Dermis microvascular lymphatic vessel endothelial cell (primary cell): ENCODE results near the gene CBLN4. TPM values are rescaled to one million over a fixed set of nuclear protein-coding genes. Genes with fewer than 3 reads are reported as not detected.
A peak's percentile ranks its signal among the peaks of the same experiment; 100 is the strongest.

Experiments
- DNase-seq, 2 donors: peaks; one replicate each; pipeline versions ENCODE4 v3.0.0 to v3.0.0-alpha.2; 2010; ENCODE audit warnings: low read depth in 2 of 2
- total RNA-seq: library from RNA; depleted of rRNA; stranded (reverse); fragments of >200 nt; gene quantifications from 2 replicates; pipeline ENCODE4 v1.2.1, GENCODE V29; 2014

The CBLN4 gene
- total RNA-seq: not detected in 2 replicates

DNA sequence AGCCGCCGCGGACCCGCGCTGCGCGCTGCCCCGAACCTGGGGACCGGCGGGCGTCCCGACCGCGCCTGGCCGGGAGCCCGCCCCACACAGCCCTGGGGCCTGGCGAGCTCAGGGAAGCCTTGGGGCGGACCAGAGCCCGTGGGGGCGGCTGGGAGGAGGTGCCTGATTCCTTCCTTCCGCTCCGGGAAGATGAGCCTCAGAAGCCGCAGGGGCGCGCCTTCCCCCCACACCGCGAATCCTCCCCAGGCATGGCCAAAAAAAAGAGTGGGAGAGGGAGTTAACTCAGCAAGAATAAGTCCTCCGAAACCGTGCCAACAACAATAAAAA, at the start of gene CBLN4:
CBLN4 (minus strand) TSS at position 131 of the 327 bp plus-strand sequence. CDS start 1,348 bp downstream, outside the sequence.
- no peak for DNase-seq

DNA sequence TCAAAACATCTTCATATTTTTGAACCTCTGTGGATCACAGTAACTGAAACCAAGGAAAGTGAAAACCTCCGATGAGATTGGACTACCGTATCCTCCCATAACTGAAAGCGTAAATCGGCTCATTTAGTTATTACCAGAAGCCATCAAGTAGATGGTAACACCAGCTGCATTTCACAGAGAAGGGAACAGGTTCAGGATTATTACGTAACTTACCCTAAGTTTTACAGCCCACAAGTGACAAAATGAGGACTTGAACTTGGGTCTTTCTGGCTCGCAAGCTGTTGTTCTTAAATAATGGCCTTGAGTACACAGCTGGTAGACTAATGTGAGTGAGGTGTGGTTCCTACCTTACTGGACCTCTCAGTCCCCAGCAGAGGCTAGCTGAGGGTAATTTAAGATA, 37.9 kb upstream of the CBLN4 start:
- DNase-seq: no peak

DNA sequence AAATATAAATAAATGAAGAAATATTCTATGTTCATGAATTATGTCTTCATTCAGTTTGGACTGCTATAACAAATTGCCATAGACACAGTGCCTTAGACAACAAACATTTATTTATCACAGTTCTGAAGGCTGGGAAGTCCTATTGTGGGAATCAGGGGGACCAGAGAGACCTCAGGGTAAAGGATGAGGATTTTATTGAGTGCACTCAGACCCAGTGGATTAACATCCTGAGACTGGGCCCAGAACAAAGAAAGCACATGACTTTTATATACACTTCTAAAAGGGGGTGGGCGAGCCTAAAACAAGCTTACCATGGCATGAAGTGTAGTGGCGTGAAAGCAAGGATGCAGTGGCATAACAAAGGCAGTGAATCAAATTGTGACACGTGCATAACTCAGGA, 26.9 kb upstream of the CBLN4 start:
- DNase-seq: peak in 1 of 2 donors; percentile 3

DNA sequence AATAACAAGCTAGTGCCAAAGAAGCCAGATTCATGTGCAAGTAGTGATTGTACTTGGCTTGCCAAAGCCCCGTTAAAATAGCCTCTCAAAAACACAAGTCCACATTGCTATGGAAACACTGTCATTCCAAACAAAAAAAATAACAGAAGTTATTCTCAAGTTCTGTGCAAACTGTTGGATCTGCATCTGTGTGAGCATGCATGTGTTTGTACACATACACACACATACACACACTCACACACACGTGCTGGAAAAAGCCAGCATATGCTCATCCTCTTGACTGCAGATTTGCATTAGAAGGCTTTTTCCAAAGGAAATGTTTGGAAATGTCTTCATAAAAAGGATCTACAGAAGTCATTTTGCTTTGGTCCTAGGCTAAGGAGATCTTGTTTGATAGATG, 13.4 kb upstream of the CBLN4 start:
- no peak for DNase-seq

DNA sequence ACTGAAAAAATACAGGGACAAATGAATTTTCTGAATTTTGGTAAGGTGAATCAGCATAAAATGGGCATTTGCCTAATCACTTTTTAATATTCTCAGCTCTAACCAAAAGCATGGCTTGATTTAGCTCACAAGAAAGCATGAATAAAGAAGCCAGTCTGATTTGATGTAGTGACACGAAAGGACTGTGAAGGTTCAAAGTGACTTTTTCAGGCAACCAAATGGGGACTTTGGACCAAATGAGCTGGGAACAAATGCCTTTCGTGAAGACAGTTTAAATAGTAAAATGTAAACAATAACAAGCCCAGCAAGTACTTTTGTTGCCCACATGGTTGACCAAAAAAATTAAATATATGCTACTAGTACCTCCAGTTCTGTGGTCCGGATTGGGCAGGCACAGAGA, 12.9 kb upstream of the CBLN4 start:
- no peak for DNase-seq

DNA sequence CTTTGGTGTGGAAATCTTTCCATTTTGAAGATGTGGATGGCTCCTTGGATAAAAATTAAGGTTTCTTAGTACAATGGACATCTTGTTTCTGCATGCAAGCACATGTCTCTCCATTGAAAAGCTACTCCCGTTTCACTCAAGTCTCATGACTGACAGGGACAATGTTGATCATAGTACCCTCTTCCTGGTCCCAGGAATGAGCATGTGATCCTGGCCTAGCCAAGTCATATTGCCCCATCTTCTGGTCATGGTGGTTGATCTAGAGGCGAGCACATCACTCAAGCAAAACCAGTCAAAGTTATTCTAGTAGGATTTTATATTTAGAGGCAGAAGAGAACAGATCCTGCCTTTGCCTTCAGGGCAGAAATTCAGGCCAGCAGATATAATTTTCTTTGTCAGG, 12.2 kb upstream of the CBLN4 start:
- DNase-seq: no peak

DNA sequence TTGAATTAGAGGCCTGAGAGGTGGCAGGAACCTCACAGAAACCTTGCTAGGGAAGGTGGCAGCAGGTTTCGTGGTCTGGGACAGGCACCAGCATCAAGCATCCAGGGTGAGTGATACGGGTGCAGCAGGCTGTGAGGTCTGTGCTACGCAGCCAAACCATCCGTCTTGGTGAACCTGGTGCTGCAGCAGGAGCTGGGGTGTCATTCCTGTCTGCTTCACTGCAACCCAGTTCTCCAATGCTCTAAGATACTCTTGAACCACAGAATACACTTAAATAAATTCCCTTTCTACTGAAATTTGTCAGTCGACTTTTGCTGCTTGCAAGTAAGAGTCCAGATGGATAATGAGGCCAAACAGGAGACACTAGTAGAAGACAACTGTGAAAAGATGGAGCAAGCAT, 9.7 kb upstream of the CBLN4 start:
- no peak for DNase-seq

DNA sequence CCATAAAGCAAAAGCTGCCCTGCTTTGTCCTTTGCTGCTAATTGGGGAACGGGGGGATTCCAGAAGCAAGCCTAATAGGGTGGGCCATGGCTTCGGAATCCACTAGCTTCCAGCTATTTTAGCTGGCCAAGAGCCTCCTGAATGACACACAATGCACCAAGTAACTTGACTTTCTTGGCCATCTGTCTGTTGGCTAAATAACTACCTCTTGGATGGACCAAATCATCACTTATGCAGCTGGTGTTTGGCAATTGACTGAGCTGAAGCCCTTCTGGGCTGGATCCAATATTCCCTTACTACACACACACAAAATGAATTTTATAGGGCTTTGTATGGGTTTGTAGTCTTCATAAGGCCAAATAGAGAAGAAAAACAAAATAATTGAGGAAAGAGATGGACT, 8.8 kb upstream of the CBLN4 start:
- no peak for DNase-seq

DNA sequence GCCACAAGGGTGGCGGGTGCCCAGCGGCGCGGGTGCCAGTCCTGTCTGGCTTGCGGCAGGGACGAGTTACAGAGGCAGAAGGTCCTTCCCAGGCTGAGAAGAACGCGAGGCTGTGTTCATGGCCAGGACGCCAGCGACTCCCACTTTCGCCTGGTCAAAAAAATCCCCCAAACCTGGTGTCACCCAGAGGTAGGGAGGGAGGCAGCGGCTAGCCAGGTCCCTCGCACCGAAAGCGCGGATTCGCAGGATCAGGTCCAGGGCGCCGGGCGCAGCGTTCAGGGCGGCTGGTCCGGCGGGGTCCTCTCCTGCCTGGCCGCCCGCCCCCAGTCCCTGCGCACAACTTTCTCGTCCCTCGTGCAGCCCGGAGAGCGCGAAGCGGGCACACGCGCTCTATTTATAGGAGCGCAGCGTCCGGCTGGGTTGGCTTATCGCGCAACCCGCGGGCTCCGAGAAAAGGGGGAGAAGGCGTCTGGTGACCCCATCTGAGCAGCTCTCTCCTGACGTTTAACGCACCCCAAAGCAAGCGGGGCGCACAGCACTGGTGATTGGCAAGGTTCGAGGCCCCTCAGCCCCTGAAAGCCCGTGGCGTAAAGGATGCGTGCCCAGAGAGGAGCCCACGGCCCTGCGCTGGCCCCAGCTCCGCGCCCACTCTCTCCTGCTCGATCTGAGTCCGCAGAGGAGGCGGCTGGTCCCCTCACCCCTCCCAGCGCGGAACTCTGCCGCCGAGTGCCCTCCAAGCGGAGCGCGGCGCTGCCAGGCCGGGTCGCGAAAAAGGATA, 519 bp downstream of the CBLN4 start:
- no peak for DNase-seq

DNA sequence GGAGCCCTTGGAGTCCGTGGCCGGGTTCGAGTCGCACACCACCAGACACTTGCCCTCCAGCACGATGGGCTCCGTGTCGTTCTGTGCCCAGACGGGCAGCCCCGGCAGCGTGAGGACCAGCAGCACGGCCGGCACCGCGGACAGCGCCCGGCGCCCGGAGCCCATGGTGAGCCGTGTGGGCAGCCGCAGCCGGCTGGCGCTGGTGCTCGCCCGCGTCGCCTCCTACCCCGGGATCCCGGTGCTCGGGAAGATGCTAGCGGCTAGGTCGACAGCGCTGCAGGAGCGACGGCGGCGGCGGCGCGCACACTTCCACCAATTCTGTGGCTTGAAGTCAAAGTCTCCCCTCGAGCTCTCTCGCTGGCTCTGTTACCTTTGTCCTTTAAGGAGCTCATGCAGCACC, 1.3 kb downstream of the CBLN4 start:
- DNase-seq: no peak

DNA sequence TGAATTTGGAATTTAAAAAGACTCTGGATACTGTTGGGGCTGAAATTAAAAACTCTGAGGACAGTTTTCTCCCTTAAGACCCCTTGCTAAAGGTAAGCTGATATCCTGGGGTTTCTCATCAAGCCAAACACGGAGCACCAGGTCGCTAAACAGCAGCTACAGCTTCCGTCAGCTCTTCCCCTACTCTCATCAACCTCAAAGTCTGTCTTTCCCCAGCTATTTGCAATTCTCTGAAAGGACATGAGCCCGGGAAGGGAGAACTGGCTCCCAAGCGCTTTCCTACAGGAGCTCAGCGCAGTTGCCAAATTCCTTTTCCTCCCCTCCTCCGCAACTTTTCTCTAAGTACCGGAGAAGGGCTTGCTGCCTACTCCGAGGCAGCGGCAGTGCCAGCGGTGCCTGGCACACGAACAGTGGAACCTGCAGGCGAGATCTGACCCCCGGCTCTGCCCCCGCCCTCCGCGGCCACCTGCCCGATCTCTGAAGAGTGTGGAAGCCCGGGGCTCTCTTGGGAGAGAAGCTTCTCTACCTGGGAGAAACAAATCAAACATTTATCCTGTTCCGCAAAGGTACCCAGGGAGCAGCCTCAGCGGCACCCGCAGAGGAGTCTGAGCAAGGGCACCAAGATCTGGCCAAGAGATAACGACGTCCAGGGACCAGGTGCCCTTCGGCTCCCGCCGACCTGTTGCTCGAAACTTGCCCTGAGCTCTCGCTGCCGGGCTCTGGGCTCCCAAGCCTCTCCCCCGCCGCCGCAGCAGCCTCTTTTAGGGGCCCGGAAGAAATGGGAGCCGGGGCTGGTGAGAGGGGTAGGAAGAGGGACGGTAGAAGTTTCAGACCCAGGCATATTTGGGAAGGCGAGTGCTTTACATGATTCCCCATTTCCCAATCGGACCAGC, 2.2 kb downstream of the CBLN4 start:
- no peak for DNase-seq

DNA sequence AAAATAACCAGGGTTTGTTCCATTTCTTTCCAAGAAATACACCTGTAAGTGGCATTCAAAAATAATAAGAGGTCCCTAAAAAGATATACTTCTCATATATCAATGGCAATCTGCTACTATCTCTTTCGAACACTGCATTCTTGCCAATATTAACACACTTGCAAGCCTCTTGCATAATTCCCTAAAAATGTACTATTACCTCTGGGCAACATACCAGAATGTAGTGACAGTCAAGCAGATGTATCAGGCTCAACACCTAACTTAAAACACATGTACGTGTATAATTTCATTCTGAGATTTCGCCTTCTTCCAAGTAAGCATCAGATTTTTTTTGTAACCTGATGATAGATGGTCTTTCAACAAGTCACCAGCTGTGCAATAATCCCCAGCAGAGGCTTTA, 3.4 kb downstream of the CBLN4 start:
- no peak for DNase-seq

DNA sequence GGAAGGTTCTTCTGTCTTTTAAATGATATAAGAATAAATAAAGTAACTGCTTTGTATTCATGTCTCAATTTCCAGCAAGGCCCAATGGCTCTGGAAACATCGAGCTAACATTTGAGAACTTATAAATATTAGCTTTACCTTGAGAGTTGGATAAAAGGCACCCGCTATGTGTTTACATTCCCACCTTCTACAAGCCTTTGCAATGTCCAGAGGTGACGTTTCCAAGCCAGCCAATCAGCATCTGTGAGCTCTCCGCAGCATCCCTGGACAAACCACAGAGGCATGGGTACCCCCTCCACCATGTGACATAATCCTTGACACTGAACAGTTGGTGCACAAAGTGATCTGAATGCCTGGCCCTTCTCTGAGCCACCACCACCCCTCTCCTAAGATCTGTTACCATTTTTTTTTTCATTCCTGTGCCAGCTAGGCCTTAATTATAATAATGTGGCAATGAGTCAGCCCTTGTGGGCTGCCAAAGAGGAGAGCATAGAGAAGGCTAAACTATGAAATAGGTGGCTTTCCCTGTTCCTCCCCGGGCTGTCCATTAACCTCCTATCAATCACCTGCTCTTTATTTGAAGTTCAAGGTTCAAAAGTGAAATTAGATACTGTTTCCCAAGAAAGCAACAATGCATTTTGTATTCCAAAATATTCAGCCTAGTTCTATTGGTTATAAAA, 4.1 kb downstream of the CBLN4 start:
- DNase-seq: no peak

DNA sequence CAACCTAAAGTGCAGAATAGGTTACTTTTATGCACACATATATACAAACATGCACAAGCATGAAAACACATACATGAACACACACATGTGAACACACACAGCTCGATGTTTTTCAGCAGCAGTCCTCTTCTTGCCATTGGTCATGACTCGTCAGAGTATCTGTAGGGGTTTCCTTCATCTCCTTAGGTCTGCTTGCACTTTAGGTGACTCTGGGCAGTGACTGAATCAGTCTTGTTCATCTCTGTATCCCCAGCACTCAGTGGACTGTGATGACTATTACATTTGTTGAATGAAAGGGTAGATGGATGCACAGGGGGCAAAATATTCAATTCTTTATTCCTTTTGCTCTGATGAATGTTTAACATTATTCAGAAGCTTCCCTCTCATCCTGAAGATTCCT, 26.8 kb downstream of the CBLN4 start:
- DNase-seq: no peak

DNA sequence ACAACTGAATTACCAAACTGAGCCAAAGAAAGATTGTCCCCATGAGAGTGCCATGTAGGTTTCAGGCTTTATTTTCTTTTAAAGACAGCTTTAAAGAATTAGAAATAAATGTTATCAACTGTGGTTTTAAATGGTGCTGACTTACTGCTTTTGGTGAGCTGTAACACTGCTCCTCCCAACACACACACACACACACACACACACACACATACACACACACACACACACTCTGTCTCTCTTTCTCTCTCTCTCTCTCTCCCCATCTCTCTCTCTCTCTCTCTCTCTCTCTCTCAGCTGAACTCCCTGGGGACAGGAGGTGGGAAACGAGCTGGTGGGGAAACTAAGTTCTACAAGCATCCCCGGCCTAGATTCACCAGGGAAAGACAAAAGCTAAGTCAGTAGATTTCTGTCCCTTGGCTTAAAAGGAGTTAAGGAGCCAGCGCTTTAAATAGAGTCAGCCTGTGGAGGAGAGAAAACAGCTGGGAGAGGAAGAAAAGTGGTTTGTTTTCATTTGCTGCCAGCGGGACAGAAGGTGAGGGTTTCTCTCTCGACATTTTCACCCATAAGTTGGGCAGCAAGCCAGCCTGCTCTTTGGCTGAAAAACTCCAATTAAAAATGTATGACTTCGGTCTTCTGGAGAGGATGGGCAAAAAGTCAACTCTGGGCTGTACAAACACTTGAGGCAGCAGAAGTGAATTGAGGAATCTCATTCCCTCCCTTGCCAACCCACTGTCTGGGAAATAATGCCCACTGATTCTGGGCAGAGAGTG, 27.4 kb downstream of the CBLN4 start:
- no peak for DNase-seq

DNA sequence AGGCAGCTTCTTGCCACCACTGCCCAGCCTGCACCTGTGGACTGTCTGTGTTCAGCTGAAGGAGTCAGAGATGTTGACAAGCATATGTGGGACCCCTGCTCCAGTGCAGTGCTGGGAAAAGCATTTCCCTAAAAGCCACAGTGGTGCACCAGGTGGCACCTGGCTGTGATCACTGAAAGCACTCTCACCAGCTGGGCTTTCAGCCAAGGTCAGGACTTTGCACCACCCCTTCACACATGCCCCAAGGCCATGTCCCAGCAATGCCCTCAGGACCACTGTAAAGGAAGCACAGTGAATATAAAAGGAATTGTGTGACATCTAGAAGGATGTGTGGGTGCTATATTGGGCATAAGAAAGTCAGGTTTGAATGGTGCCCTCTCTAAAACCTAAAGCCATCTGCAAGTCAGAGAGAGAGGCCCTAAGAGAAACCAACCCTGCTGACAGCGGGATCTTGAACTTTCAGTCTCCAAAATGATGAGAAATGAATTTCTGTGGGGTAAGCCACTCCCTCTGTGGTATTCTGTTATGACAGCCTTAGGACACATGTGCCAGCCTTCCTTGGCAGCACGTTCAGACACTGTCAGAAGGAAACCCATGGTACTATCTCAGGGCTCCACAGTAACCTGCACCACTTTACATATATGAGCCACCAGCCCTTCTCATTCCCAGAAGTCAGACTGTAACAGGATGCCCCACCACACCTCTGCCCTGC, 30.7 kb downstream of the CBLN4 start:
- DNase-seq: no peak

DNA sequence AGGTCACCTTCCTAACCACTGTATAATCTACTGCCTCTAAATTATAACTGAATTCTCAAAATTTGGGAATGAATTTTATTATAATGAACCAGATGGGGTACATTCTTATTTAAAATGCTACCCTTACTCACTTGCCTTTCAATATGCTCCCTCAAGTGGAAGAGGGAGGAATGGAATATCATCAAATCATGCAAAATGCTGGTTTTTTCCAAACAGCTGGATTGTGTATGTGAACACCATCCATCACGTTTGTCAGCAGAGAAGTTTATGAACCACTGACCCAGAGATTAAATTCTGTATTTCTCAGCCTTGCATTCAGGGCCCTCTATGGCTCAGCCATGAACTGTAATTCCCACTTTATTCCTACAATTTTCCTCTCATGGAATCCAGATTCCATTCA, 40.5 kb downstream of the CBLN4 start:
- DNase-seq: no peak

DNA sequence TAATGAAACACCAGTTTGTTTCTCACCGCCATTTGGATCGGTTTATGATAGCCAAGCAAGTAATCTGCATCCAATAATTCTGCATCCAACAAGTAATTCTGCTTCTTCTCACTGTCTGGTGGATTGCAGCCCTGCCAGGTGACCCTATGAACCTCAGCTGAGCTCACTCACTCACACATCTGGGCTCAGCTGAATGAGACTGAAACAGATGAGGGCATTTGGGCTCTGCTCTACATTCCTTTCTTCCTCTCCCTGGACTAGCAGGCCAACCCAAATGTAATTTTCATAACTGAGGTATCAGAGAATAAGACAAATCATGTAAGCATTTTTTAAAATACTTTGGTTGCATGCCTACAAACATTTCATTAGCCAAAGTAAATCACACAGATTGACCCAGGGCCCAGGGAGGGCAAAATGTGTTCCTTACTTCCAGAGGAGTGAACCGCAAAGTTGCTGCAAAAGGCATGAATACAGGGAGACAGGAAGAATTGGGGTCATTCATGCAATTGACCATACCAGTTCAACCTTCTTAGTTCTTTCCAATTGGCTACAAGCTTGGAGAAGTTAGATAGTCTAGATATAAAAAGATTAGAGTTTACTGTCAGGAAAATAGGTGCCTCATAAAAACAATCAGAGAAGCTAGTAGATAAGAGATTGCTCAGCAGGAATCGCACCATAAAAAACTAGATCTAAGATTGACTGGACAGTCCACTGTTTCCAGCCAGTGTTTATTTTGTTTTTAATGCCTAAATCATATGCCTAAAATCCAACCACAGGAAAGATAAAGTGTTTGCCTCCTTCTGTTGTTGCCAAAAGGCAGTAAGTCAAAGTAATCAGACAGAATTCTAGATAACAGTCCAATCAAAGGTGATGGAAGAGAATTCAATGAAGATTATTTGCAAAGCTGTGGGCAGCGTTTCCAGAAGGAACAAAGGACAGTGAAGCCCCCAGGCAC, 43.7 kb downstream of the CBLN4 start:
- no peak for DNase-seq

DNA sequence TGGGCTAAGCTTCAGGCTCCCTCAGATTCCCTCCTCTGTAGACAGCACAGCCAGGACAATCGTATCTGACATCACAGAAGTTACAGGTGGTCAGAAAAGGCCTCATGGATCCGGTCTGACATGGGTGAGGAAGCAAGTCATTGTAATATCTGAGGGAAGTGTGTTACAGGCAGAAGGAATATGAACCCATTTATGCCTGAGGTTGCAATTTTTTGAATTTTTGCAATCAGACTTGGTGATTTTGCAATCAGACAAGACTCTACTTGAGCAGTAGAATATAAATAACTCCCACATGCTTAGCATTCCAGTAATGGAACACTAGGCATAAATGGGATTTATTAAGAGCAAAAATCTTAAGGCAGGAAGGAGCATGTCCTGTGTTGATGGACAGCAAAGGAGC, 52.1 kb downstream of the CBLN4 start:
- DNase-seq: no peak

DNA sequence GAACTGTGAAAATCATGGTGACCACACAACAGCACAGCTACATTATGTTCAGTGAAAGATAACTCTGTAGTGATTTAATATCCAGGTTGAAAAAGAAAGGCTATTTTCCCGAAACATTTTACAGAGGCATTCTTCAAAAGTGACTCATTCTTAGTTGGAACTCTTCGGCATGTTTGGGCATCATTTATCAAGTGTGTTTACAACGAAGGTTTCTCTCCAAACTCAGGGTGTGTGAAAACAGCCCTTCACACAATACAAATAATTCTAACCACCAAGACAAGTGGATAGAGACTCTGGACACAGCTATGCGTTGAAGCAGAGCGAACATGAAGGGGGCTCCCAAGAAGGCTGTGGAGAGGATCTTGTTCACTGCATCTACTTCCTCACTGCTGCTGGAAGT, 57.6 kb downstream of the CBLN4 start:
- DNase-seq: no peak
